ENCODE data around the gene GPR180.
"Not testable (repeated sequence)": the region's sequence is repeated elsewhere in the genome, so short reads cannot be mapped to it uniquely, and the experiment has no call there.

The GPR180 gene

GRCh38 chr13:94598281-94598680, 3.4 kb upstream of the GPR180 start:
- DNase-seq: no peak

GRCh38 chr13:94599877-94600276, 1.8 kb upstream of the GPR180 start:
- no peak for DNase-seq

- DNase-seq: no peak
These were observed 810 bp downstream of the GPR180 start for GRCh38 chr13:94602467-94602866.

GRCh38 chr13:94607056-94607455, 5.4 kb downstream of the GPR180 start:
- no peak for DNase-seq

- no peak for DNase-seq
These were observed 6.3 kb downstream of the GPR180 start for GRCh38 chr13:94607939-94608338.

- DNase-seq: no peak
These were observed 6.9 kb downstream of the GPR180 start for GRCh38 chr13:94608586-94608985.

GRCh38 chr13:94609196-94609595, 7.5 kb downstream of the GPR180 start:
- DNase-seq: no peak

- no peak for DNase-seq
These were observed 8.8 kb downstream of the GPR180 start for GRCh38 chr13:94610475-94610874.

GRCh38 chr13:94612050-94612449, 10.4 kb downstream of the GPR180 start:
- no peak for DNase-seq

- no peak for DNase-seq
These were observed 11.4 kb downstream of the GPR180 start for GRCh38 chr13:94613051-94613450.

GRCh38 chr13:94617389-94618000, 15.8 kb downstream of the GPR180 start:
- no peak for DNase-seq

GRCh38 chr13:94620286-94620896, 18.7 kb downstream of the GPR180 start:
- DNase-seq: no peak

GRCh38 chr13:94622344-94622743, 20.7 kb downstream of the GPR180 start:
- DNase-seq: no peak

GRCh38 chr13:94623316-94623715, 21.7 kb downstream of the GPR180 start:
- no peak for DNase-seq

- no peak for DNase-seq
These were observed 29.2 kb downstream of the GPR180 start for GRCh38 chr13:94630858-94631257.

GRCh38 chr13:94632226-94632980, 30.7 kb downstream of the GPR180 start:
- DNase-seq: no peak

- DNase-seq: not testable (repeated sequence)
These were observed 34.4 kb downstream of the GPR180 start for GRCh38 chr13:94636096-94636495.

GRCh38 chr13:94636942-94637578, 35.4 kb downstream of the GPR180 start:
- DNase-seq: no peak

GRCh38 chr13:94637677-94638076, 36.0 kb downstream of the GPR180 start:
- not testable (repeated sequence) for DNase-seq

GRCh38 chr13:94640721-94641120, 39.1 kb downstream of the GPR180 start:
- no peak for DNase-seq

- no peak for DNase-seq
These were observed 39.8 kb downstream of the GPR180 start for GRCh38 chr13:94641409-94641941.

GRCh38 chr13:94646904-94647303, 45.2 kb downstream of the GPR180 start:
- DNase-seq: no peak

- no peak for DNase-seq
These were observed 54.5 kb downstream of the GPR180 start for GRCh38 chr13:94656176-94656575.
